Bronchial epithelial cell (primary cell): ENCODE data around the gene RBM47. TPM values are rescaled to one million over a fixed set of nuclear protein-coding genes. Genes with fewer than 3 reads are reported as not detected.

Experiments
- DNase-seq: peaks from one replicate; pipeline ENCODE4 v3.0.0-alpha.2; 2010; ENCODE audit warnings: low read depth
- FAIRE-seq: peaks from 2 replicates; lab custom pipeline; 2011; peaks lifted over from hg19 to GRCh38; lab: Jason Lieb, UNC
- H3K27me3 ChIP-seq: 2 replicates; pipeline ENCODE4 v1.5.1; 2011; ENCODE audit warnings: low read length; ENCODE audit not compliant: control insufficient read depth, insufficient read depth
- H3K36me3 ChIP-seq: 2 replicates; pipeline ENCODE4 v1.5.1; 2011; ENCODE audit warnings: low read length; ENCODE audit not compliant: control insufficient read depth, insufficient read depth
- H3K4me3 ChIP-seq: 2 replicates; pipeline ENCODE4 v1.5.1; 2011; ENCODE audit warnings: mild to moderate bottlenecking, low read depth, low read length, control low read depth
- CTCF ChIP-seq: IDR thresholded peaks from 2 replicates; pipeline ENCODE4 v1.5.1; 2011; ENCODE audit warnings: mild to moderate bottlenecking, moderate library complexity, low read length, control low read depth, inconsistent platforms; ENCODE audit not compliant: insufficient read depth, severe bottlenecking
- total RNA-seq: library from RNA; depleted of rRNA; stranded (reverse); fragments of >200 nt; gene quantifications from 2 replicates; pipeline ENCODE4 v1.2.1, GENCODE V29; 2014

The RBM47 gene
- total RNA-seq, 1 donor from 2014 or later = 35.0 TPM

- DNase-seq (no peak), FAIRE-seq (no peak)
- H3K36me3 ChIP-seq = peaks cover 9% of the 10 kb centered on the region
- TF ChIP-seq CTCF = no peak
- no peak overlapping the region for H3K4me3 ChIP-seq
- H3K27me3 ChIP-seq = no peaks in the 10 kb centered on the region
Observed at GRCh38 chr4:40427128-40427527, 202.5 kb downstream of the RBM47 start.

- FAIRE-seq = no peak
- no peak overlapping the region for H3K4me3 ChIP-seq
- DNase-seq = no peak
- peaks cover 9% of the 10 kb centered on the region for H3K36me3 ChIP-seq
- TF ChIP-seq CTCF = no peak
- no peaks in the 10 kb centered on the region for H3K27me3 ChIP-seq
Observed at GRCh38 chr4:40425799-40426574, 203.7 kb downstream of the RBM47 start.

- TF ChIP-seq CTCF = no peak
Observed at GRCh38 chr4:40423735-40424134, 205.9 kb downstream of the RBM47 start.

GRCh38 chr4:40421839-40422708, 207.6 kb downstream of the RBM47 start:
- no peak for TF ChIP-seq CTCF
- H3K4me3 ChIP-seq = no peak overlapping the region
- peaks cover 6% of the 10 kb centered on the region for H3K36me3 ChIP-seq
- DNase-seq (no peak), FAIRE-seq (no peak)
- H3K27me3 ChIP-seq = no peaks in the 10 kb centered on the region

More at GRCh38 chr4:40423735-40424134, 205.9 kb downstream of the RBM47 start:
- Histone ChIP-seq H3K4me3 (no peak overlapping the region), H3K36me3 (peaks cover 9% of the 10 kb centered on the region), H3K27me3 (no peaks in the 10 kb centered on the region)
- FAIRE-seq (no peak), DNase-seq (peak; percentile 41)

- no peak for TF ChIP-seq CTCF
- H3K27me3 ChIP-seq = no peaks in the 10 kb centered on the region
- FAIRE-seq = no peak
- H3K36me3 ChIP-seq = no peaks in the 10 kb centered on the region
- H3K4me3 ChIP-seq = no peak overlapping the region
- DNase-seq = no peak
Observed at GRCh38 chr4:40419231-40419912, 210.3 kb downstream of the RBM47 start.
